Liver (tissue), 9 donors: ENCODE measurements around the gene B9D1. TPM values are rescaled to one million over a fixed set of nuclear protein-coding genes. Genes with fewer than 3 reads are reported as not detected.

ENCODE experiments used
- DNase-seq: peaks from one replicate; pipeline ENCODE4 v3.0.0-alpha.2; 2017; ENCODE audit warnings: low spot score
- H3K27ac ChIP-seq, 2 donors: one replicate each; pipeline ENCODE4 v1.7.0; 2013; ENCODE audit warnings: inconsistent platforms in 2 of 2, low read length in 2 of 2, control low read depth in 1 of 2, low read depth in 1 of 2, mild to moderate bottlenecking in 1 of 2
- H3K27me3 ChIP-seq, 4 donors: one replicate each; pipeline versions ENCODE4 v1.6.1 to v1.7.0; 2013; ENCODE audit warnings: low read length in 3 of 4, inconsistent platforms in 1 of 4, mild to moderate bottlenecking in 1 of 4, moderate library complexity in 1 of 4; ENCODE audit not compliant: control insufficient read depth in 4 of 4, insufficient read depth in 4 of 4
- H3K36me3 ChIP-seq, 4 donors: one replicate each; pipeline versions ENCODE4 v1.6.1 to v1.7.0; 2013; ENCODE audit warnings: low read length in 3 of 4, mild to moderate bottlenecking in 3 of 4, low read depth in 1 of 4, moderate library complexity in 1 of 4; ENCODE audit not compliant: control insufficient read depth in 4 of 4, insufficient read depth in 3 of 4
- H3K4me1 ChIP-seq, 4 donors: one replicate each; pipeline versions ENCODE4 v1.6.1 to v1.7.0; 2013; ENCODE audit warnings: low read length in 3 of 4, mild to moderate bottlenecking in 3 of 4, moderate library complexity in 1 of 4; ENCODE audit not compliant: control insufficient read depth in 4 of 4, insufficient read depth in 4 of 4
- H3K4me3 ChIP-seq, 3 donors: one replicate each; pipeline versions ENCODE4 v1.6.1 to v1.7.0; 2013; ENCODE audit warnings: low read length in 3 of 3, control low read depth in 1 of 3, low read depth in 1 of 3, mild to moderate bottlenecking in 1 of 3
- H3K9ac ChIP-seq, 2 donors: one replicate each; pipeline ENCODE4 v1.7.0; 2013; ENCODE audit warnings: low read length in 2 of 2, mild to moderate bottlenecking in 2 of 2, moderate library complexity in 2 of 2, control low read depth in 1 of 2, low read depth in 1 of 2
- H3K9me3 ChIP-seq, 4 donors: one replicate each; pipeline versions ENCODE4 v1.6.1 to v1.7.0; 2013; ENCODE audit warnings: low read length in 3 of 4; ENCODE audit not compliant: control insufficient read depth in 4 of 4
- EGR1 ChIP-seq, 2 donors: IDR thresholded peaks; 2 replicates each; pipeline ENCODE4 v1.6.1; 2016 to 2018; ENCODE audit warnings: antibody characterized with exemption in 2 of 2, low read depth in 2 of 2
- FOXA1 ChIP-seq: IDR thresholded peaks from 2 replicates; pipeline ENCODE4 v1.6.1; 2016; ENCODE audit warnings: antibody characterized with exemption
- FOXA2 ChIP-seq: IDR thresholded peaks from 2 replicates; pipeline ENCODE4 v1.6.1; 2016; ENCODE audit warnings: antibody characterized with exemption
- GABPA ChIP-seq, 2 donors: IDR thresholded peaks in 1 of 2; conservative IDR thresholded peaks in 1 of 2; 2 replicates each; pipeline ENCODE4 v1.6.1; 2016; ENCODE audit warnings: antibody characterized with exemption in 2 of 2, mild to moderate bottlenecking in 1 of 2, moderate library complexity in 1 of 2
- HNF4A ChIP-seq, 2 donors: conservative IDR thresholded peaks; 2 replicates each; pipeline ENCODE4 v1.6.1; 2016; ENCODE audit warnings: antibody characterized with exemption in 2 of 2, mild to moderate bottlenecking in 2 of 2
- HNF4G ChIP-seq: IDR thresholded peaks from 2 replicates; pipeline ENCODE4 v1.6.1; 2016; ENCODE audit warnings: antibody characterized with exemption
- JUND ChIP-seq, 2 donors: IDR thresholded peaks; 2 replicates each; pipeline ENCODE4 v1.6.1; 2016; ENCODE audit warnings: antibody characterized with exemption in 2 of 2
- NR2F2 ChIP-seq: IDR thresholded peaks from 2 replicates; pipeline ENCODE4 v1.6.1; 2016; ENCODE audit warnings: antibody characterized with exemption
- RAD21 ChIP-seq, 2 donors: IDR thresholded peaks; 2 replicates each; pipeline ENCODE4 v1.6.1; 2016; ENCODE audit warnings: antibody characterized with exemption in 2 of 2, mild to moderate bottlenecking in 2 of 2
- REST ChIP-seq: IDR thresholded peaks from 2 replicates; pipeline ENCODE4 v1.6.1; 2016; ENCODE audit warnings: antibody characterized with exemption, mild to moderate bottlenecking
- RXRA ChIP-seq, 2 donors: IDR thresholded peaks; 2 replicates each; pipeline ENCODE4 v1.6.1; 2017 to 2018; ENCODE audit warnings: antibody characterized with exemption in 2 of 2, mild to moderate bottlenecking in 1 of 2
- SP1 ChIP-seq: IDR thresholded peaks from 2 replicates; pipeline ENCODE4 v1.6.1; 2018; ENCODE audit warnings: antibody characterized with exemption, mild to moderate bottlenecking
- TAF1 ChIP-seq: conservative IDR thresholded peaks from 2 replicates; pipeline ENCODE4 v1.6.1; 2016; ENCODE audit warnings: antibody characterized with exemption, mild to moderate bottlenecking
- YY1 ChIP-seq: IDR thresholded peaks from 2 replicates; pipeline ENCODE4 v1.6.1; 2016; ENCODE audit warnings: antibody characterized with exemption, mild to moderate bottlenecking
- WGBS: extraction: QIAGEN DNeasy Blood & Tissue Kit; methylation state at CpG from one replicate; pipeline ENCODE4 v1.1.7; 2013; 5-methylcytosine and 5-hydroxymethylcytosine counted together
- polyA plus RNA-seq, 2 donors: library from polyadenylated mRNA; stranded (reverse) in 1 of 2; unstranded in 1 of 2; fragments of 200-250 nt in 1 of 2; fragments of >200 nt in 1 of 2; fragmentation: Nextera tagmentation in 1 of 2; extraction: Ambion mirVana in 1 of 2; gene quantifications; one replicate each; pipeline versions ENCODE4 v1.2.1 to v1.2.3, GENCODE V29; 2013 to 2015
- total RNA-seq, 2 donors: library from RNA; depleted of rRNA; stranded (reverse); fragments of >200 nt; gene quantifications; one replicate each; pipeline ENCODE4 v1.2.3, GENCODE V29; 2014
- TF ChIP-seq, protein P1 (sequence below): IDR thresholded peaks from 2 replicates; pipeline ENCODE4 v1.6.1; 2016; ENCODE audit warnings: antibody characterized with exemption
- TF ChIP-seq, protein P2 (sequence below): IDR thresholded peaks from 2 replicates; pipeline ENCODE4 v1.6.1; 2016; ENCODE audit warnings: antibody characterized with exemption
- TF ChIP-seq, protein P3 (sequence below): fragments of 150-350 bp; IDR thresholded peaks from 2 replicates; pipeline ENCODE4 v1.5.1; 2017; ENCODE audit warnings: improper control_type of control experiment, low read depth, low read length; ENCODE audit not compliant: missing input control
- TF ChIP-seq, protein P4 (sequence below): IDR thresholded peaks from 2 replicates; pipeline ENCODE4 v1.6.1; 2016; ENCODE audit warnings: antibody characterized with exemption
- donor health status: healthy.
- donor health status: healthy.
- donor health status: healthy.
- donor health status: healthy.
- donor health status: healthy.

The B9D1 gene
- total and polyA plus RNA-seq, 4 donors = 8.4 to 22.0 (median 10.8) TPM

- H3K9me3 ChIP-seq = no peaks in the 10 kb centered on the region
- H3K36me3 ChIP-seq = peaks cover 2 to 15% (median 8%) of the 10 kb centered on the region in 4 donors
- H3K4me1 ChIP-seq = peaks cover 0 to 5% (median 1%) of the 10 kb centered on the region in 4 donors
- H3K4me3 ChIP-seq = no peak overlapping the region
- H3K9ac ChIP-seq = no peak overlapping the region
- 96% methylated on average over 5 of the region's 5 CpGs for WGBS
- no peak overlapping the region for H3K27ac ChIP-seq
- H3K27me3 ChIP-seq = no peaks in the 10 kb centered on the region
- no peak for DNase-seq
- TF ChIP-seq, protein P1, sequence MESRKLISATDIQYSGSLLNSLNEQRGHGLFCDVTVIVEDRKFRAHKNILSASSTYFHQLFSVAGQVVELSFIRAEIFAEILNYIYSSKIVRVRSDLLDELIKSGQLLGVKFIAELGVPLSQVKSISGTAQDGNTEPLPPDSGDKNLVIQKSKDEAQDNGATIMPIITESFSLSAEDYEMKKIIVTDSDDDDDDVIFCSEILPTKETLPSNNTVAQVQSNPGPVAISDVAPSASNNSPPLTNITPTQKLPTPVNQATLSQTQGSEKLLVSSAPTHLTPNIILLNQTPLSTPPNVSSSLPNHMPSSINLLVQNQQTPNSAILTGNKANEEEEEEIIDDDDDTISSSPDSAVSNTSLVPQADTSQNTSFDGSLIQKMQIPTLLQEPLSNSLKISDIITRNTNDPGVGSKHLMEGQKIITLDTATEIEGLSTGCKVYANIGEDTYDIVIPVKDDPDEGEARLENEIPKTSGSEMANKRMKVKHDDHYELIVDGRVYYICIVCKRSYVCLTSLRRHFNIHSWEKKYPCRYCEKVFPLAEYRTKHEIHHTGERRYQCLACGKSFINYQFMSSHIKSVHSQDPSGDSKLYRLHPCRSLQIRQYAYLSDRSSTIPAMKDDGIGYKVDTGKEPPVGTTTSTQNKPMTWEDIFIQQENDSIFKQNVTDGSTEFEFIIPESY = no peak
- TF ChIP-seq, protein P2, sequence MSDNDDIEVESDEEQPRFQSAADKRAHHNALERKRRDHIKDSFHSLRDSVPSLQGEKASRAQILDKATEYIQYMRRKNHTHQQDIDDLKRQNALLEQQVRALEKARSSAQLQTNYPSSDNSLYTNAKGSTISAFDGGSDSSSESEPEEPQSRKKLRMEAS = no peak
- TF ChIP-seq GABPA (IDR thresholded peaks at IDR 0.05 in 1 of 2, conservative IDR thresholded peaks at IDR 0.05 in 1 of 2) (no peak), FOXA2 (no peak), JUND (IDR thresholded peaks at IDR 0.05) (no peak), NR2F2 (no peak), RXRA (IDR thresholded peaks at IDR 0.05) (no peak), YY1 (no peak), SP1 (no peak), RAD21 (IDR thresholded peaks at IDR 0.05) (no peak), HNF4G (no peak), HNF4A (conservative IDR thresholded peaks at IDR 0.05) (no peak), REST (no peak), EGR1 (IDR thresholded peaks at IDR 0.05; ENCODE audit: low read depth in 2 of 2) (no peak), FOXA1 (no peak), TAF1 (no peak)
- TF ChIP-seq, protein P3, sequence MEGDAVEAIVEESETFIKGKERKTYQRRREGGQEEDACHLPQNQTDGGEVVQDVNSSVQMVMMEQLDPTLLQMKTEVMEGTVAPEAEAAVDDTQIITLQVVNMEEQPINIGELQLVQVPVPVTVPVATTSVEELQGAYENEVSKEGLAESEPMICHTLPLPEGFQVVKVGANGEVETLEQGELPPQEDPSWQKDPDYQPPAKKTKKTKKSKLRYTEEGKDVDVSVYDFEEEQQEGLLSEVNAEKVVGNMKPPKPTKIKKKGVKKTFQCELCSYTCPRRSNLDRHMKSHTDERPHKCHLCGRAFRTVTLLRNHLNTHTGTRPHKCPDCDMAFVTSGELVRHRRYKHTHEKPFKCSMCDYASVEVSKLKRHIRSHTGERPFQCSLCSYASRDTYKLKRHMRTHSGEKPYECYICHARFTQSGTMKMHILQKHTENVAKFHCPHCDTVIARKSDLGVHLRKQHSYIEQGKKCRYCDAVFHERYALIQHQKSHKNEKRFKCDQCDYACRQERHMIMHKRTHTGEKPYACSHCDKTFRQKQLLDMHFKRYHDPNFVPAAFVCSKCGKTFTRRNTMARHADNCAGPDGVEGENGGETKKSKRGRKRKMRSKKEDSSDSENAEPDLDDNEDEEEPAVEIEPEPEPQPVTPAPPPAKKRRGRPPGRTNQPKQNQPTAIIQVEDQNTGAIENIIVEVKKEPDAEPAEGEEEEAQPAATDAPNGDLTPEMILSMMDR = no peak
- TF ChIP-seq, protein P4, sequence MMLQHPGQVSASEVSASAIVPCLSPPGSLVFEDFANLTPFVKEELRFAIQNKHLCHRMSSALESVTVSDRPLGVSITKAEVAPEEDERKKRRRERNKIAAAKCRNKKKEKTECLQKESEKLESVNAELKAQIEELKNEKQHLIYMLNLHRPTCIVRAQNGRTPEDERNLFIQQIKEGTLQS = no peak
Observed at GRCh38 chr17:19309701-19310100, 52.8 kb downstream of the B9D1 start.
